Neutrophil (primary cell): ENCODE measurements around the gene EPN3.

Experiments
- H3K27ac ChIP-seq: fragments of 200-600 bp; sonication (generic); 2 replicates; pipeline ENCODE4 v1.5.1; 2016; ENCODE audit warnings: mild to moderate bottlenecking, moderate library complexity
- H3K27me3 ChIP-seq: fragments of 200-600 bp; sonication (generic); 2 replicates; pipeline ENCODE4 v1.6.0; 2016; ENCODE audit warnings: mild to moderate bottlenecking
- H3K36me3 ChIP-seq: fragments of 200-600 bp; sonication (generic); 2 replicates; pipeline ENCODE4 v1.5.1; 2017
- H3K4me1 ChIP-seq, 2 experiments: fragments of 200-600 bp in 1 of 2; sonication (generic) in 1 of 2; 1 replicate in 1 of 2; 2 replicates in 1 of 2; pipeline versions ENCODE4 v1.5.1 to v1.6.1; 2013 to 2016; ENCODE audit warnings: low read depth in 1 of 2, low read length in 1 of 2, mild to moderate bottlenecking in 1 of 2, moderate library complexity in 1 of 2; ENCODE audit not compliant: control insufficient read depth in 1 of 2, insufficient read depth in 1 of 2
- H3K4me3 ChIP-seq, 2 experiments: fragments of 200-600 bp in 1 of 2; sonication (generic) in 1 of 2; 1 replicate in 1 of 2; 2 replicates in 1 of 2; pipeline ENCODE4 v1.5.1; 2013 to 2016; ENCODE audit warnings: low read depth in 1 of 2, low read length in 1 of 2, mild to moderate bottlenecking in 1 of 2, moderate library complexity in 1 of 2
- H3K9me3 ChIP-seq: fragments of 200-600 bp; sonication (generic); 2 replicates; pipeline ENCODE4 v1.5.1; 2016
- TF ChIP-seq, protein P1 (sequence below): fragments of 200-600 bp; sonication (generic); IDR thresholded peaks from 2 replicates; pipeline ENCODE4 v1.5.1; 2016; ENCODE audit warnings: antibody characterized with exemption

The EPN3 gene

DNA sequence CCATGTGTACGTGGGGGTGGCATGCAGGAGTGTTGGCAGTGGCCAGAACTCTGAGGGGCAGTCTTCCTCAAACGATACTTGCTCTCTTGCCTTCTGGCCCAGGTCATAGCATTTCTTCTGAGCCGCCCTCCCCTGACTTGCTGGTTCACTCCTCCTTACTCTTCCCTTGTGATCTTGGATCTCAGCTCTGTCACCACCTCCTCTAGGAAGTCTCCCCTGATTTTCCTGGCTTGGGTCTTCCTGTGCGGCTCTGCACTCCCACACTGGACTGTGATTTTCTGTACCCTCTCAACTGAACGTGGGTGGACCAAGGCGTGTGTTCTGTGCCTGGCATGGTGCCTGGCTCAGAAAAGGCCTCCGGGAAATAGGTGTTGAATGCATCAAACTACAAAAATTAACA, 2.9 kb downstream of the EPN3 start:
- no peaks in the 10 kb centered on the region for H3K9me3 ChIP-seq
- peaks cover 50% of the 10 kb centered on the region for H3K27me3 ChIP-seq
- no peak overlapping the region for H3K27ac ChIP-seq
- H3K4me1 ChIP-seq, result peaks cover 14 to 32% of the 10 kb centered on the region in 2 experiments
- no peak overlapping the region for H3K4me3 ChIP-seq
- H3K36me3 ChIP-seq, result no peaks in the 10 kb centered on the region
- TF ChIP-seq, protein P1, sequence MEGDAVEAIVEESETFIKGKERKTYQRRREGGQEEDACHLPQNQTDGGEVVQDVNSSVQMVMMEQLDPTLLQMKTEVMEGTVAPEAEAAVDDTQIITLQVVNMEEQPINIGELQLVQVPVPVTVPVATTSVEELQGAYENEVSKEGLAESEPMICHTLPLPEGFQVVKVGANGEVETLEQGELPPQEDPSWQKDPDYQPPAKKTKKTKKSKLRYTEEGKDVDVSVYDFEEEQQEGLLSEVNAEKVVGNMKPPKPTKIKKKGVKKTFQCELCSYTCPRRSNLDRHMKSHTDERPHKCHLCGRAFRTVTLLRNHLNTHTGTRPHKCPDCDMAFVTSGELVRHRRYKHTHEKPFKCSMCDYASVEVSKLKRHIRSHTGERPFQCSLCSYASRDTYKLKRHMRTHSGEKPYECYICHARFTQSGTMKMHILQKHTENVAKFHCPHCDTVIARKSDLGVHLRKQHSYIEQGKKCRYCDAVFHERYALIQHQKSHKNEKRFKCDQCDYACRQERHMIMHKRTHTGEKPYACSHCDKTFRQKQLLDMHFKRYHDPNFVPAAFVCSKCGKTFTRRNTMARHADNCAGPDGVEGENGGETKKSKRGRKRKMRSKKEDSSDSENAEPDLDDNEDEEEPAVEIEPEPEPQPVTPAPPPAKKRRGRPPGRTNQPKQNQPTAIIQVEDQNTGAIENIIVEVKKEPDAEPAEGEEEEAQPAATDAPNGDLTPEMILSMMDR, result no peak

DNA sequence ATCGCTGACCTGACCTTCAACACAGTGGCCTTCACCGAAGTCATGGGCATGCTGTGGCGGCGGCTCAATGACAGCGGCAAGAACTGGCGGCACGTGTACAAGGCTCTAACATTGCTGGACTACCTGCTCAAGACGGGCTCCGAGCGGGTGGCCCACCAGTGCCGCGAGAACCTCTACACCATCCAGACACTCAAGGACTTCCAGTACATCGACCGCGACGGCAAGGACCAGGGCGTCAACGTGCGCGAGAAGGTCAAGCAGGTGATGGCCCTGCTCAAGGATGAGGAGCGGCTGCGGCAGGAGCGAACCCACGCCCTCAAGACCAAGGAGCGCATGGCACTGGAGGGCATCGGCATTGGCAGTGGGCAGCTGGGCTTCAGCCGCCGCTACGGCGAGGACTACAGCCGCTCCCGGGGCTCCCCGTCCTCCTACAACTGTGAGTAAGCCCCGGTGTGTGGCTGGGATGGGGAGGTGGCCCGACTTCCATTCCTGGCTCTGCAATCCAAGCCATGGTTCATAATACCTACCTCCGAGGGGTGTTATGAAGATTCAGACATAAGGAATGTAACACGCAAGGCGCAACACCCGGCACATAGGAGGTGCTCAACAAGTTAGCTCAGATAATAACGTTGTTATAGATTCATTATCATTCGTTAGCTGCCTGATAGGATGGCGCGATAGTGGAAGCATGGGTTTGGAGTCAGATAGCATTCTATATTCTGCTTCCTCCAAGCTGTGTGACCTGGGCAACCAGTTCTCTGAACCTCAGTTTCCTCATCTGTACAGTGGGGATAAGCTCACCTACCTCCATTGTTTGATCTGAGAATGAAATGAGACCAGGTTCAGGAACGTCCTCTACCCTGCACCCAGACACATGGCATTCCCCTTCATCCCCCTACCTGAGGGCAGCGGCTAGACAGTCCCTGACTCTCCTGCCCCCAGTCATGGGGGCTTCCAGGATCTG, 4.4 kb downstream of the EPN3 start:
- TF ChIP-seq, protein P1, result no peak
- H3K4me3 ChIP-seq, result no peak overlapping the region
- H3K4me1 ChIP-seq, result peaks cover 8 to 16% of the 10 kb centered on the region in 2 experiments
- H3K27ac ChIP-seq, result no peak overlapping the region
- no peaks in the 10 kb centered on the region for H3K9me3 ChIP-seq
- H3K36me3 ChIP-seq, result no peaks in the 10 kb centered on the region
- peaks cover 50% of the 10 kb centered on the region for H3K27me3 ChIP-seq

DNA sequence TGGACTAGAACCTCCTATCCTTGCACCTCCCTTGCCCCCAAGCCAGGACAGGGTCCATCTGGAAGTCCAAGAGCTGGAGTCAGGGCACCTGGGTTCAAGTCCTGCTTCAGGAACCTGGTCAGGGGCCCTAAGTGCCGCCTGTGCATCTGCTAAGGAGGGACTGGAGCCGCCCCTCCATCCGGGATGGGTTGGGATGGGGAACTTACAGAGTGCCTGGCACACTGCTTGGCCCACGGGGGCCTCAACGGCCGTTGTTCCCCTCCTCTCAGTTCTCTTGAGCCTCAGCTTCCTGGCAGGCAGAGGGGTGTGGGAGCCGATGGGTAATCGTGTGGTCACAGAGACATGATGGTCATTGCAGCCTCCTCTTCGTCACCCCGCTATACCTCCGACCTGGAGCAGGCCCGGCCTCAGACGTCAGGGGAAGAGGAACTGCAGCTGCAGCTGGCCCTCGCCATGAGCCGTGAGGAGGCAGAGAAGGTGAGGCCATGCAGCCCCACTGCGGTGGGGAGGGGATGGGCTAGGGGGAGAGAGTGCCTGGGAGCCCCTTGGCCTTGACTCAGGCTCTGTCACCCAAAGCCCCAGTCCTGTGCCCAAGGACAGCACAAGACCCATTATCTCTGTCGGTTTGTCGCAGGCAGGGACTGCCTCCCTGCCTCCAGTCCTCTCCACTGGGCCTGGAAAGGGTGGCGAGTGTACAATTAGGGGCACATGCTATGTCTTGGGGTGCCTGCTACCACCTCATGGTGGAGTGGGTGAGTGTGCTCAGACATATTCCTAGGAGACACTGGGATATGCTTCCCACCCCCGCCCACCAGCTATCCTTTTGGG, 5.4 kb downstream of the EPN3 start:
- TF ChIP-seq, protein P1, result no peak
- Histone ChIP-seq H3K4me1 (peaks cover 12% of the 10 kb centered on the region in 2 experiments), H3K27me3 (peaks cover 40% of the 10 kb centered on the region), H3K4me3 (no peak overlapping the region), H3K27ac (no peak overlapping the region), H3K9me3 (no peaks in the 10 kb centered on the region), H3K36me3 (no peaks in the 10 kb centered on the region)

DNA sequence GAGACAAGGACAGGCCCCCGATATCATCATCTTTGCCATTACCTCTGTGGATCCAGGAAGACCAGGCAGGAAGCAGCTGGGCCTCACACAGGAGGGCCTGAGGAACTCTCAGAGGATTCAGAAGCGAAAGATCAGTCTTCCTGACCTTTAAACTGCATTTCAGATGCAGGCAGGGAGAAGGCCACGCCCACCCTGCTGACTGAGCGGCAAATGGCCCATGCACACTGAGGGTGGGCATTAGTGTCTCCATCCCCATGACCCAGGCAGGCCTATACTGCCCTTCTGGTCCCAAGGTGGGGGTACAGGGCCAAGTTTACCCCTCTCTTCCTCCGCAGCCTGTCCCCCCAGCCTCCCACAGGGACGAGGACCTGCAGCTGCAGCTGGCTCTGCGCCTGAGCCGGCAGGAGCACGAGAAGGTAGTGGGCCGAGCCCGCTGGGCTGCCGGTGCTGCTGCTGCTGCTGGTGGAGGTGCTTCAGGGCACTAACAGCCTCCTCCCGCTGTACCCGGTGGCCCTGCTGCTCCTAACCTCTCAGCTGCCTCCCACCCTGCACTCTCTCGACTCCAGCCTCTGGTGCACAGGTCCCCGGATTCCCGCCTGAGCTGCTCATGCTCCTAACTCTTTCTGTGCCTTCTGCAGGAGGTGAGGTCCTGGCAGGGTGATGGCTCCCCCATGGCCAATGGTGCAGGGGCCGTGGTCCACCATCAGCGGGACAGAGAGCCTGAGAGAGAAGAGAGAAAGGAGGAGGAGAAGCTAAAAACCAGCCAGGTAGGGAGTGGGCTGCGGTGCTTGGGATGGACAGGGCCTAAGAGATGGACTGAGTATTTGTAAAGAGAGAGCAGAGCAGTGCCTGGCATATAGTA, 6.2 kb downstream of the EPN3 start:
- TF ChIP-seq, protein P1, result no peak
- no peaks in the 10 kb centered on the region for H3K9me3 ChIP-seq
- no peak overlapping the region for H3K4me3 ChIP-seq
- H3K36me3 ChIP-seq, result no peaks in the 10 kb centered on the region
- H3K27ac ChIP-seq, result no peak overlapping the region
- H3K27me3 ChIP-seq, result peaks cover 33% of the 10 kb centered on the region
- peaks cover 7 to 12% of the 10 kb centered on the region in 2 experiments for H3K4me1 ChIP-seq
